ENCODE data around the gene CYP2A13.

GRCh38 chr19:41097302-41097701 lies 9.1 kb downstream of the CYP2A13 start:
- TF ChIP-seq POLR2A (IDR thresholded peaks at IDR 0.05) (no peak), CTCF (IDR thresholded peaks at IDR 0.05) (no peak)

Measured in thyroid gland (tissue), 4 donors.